COLO829 (cell line): Measurements from ENCODE around the gene NF1.
"Not testable (repeated sequence)": the region's sequence is repeated elsewhere in the genome, so short reads cannot be mapped to it uniquely, and the experiment has no call there.

Experiments
- DNase-seq: peaks from one replicate; pipeline ENCODE4 v3.0.0; 2012; ENCODE audit warnings: low spot score

The NF1 gene

DNA sequence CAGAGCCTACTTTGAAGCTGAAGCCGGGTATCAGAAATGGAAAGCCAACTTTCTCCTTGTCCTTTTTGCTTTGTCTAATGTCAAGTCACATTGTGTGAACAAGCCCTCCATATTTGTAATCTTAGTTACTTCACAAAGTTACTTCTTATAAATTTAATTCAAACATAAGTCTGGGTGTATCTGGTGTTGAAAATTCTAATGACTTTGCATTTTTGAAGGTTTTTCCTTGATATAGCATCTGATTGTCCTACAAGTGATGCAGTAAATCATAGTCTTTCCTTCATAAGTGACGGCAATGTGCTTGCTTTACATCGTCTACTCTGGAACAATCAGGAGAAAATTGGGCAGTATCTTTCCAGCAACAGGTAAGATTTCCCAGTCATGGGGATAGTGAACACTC lies 165.4 kb downstream of the NF1 start:
- DNase-seq, result no peak

DNA sequence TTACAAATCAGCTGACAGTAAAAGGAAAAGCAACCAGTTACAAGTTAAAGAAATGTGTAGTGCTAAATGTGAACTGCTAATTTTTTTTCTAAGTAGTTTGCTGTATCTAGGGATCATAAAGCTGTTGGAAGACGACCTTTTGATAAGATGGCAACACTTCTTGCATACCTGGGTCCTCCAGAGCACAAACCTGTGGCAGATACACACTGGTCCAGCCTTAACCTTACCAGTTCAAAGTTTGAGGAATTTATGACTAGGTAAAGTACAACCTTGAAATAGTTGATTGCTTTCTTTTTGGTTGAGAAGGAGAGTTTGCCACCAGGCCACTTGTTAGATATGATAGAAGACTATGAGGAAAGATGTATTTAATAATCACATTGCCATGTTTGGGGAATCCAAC lies 166.8 kb downstream of the NF1 start:
- DNase-seq, result no peak

DNA sequence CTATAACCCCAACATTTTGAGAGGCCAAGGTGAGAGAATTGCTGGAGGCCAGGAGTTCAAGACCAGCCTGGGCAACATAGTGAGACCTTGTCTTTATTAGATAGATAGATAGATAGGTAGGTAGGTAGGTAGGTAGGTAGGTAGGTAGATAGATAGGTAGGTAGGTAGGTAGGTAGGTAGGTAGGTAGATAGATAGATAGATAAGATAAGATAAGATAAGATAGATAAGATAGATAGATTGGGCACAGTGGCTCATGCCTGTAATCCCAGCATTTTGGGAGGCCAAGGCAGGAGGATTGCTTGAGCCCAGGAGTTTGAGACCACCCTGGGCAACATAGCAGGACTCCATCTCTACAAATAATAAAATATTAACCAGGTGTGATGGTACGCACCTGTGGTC lies 168.1 kb downstream of the NF1 start:
- DNase-seq, result not testable (repeated sequence)

DNA sequence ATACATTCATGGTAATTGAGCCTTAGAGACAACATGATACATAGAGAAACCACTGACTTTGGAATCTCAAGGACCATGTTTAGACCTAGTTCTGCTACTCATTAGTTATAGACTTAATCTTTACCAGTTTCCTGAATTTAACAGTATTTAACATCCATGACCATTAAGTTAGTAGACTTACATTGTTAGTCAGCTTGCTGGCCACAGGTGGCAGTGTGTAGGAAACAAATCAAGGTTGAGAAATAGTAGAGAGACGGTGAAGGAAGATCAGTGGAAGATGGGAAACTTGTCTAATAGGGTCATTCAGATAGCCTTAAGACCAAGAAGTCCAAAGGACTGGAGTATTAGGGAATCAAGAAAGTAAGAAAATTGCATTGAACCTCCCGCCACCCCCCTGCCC lies 171.3 kb downstream of the NF1 start:
- no peak for DNase-seq

DNA sequence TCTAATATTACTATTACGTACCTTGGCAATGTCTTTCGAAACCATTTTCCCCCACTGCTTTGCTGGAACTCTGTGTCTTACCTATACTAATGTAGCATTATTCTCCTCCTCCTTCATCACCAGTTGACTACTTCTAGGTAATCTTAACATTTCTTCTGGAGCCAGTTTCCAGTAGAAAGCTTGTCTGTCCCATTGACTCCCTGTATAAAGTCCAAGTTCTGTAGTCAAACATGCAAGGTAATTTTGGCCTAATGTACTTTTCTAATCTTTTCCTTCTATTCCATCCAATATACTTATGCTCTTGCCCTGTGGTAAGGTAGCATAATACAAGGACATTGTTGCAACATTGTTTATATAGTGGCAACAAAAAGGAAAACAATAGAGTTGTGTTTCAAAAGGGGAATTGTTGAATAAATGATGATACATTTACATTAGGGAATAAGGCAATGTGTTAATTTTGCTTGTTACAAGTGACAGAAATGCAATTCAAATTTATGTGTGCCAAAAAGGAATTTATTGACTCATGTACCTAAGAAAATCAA lies 174.3 kb downstream of the NF1 start:
- DNase-seq, result no peak

DNA sequence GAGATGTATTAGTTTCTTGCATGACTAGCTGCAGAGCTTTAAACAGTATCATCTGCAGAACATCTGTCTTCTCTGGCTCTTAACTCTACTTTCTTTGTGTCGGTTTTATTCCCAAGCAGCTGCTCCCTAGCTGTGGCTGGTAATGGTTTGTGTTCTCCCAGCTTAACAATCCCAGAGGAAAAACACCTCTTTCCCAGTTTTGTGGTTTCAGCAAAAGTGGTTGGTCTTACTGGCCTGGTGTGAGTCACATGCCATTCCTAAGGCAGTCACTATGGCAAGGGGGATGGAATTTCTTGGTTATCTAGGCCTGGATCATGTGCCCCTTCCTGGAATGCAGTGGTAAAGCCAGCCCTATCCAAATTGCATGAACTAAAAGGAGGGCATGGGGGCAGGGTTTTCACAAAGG lies 174.8 kb downstream of the NF1 start:
- DNase-seq, result peak; percentile 84

DNA sequence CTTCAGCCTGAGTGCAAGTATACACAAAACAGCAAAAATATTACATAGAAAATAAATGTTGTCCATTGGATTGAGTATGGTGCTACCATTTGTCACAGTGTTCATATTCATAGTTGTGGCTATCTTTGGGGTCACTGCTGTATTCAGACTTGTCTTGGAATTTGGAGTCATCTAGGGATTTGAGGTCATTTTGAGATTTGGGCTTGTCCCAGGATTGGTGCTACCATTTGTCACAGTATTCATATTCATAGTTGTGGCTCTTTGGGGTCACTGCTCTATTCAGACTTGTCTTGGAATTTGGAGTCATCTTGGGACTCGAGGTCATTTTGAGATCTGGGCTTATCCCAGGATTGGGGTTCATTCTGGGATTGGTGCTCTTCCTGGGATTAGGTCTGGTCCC lies 177.5 kb downstream of the NF1 start:
- no peak for DNase-seq

DNA sequence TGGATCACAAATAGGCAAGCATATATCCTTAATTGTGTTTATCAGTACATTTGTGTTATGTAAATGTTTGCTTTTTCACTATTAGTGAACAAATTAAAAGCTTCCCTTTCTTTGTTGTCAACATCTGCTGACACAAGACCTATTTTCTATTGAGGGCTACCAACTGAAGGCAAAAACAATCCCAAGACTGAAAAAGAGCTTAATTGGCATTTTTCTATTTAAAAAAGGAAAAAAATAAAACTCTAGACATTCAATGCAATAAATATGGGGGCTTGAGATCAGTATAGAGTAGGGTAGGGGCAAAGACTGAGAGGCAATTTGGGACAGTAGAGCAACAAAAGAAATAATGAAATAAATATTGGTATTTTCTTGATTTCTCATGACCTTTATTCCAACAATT lies 178.0 kb downstream of the NF1 start:
- no peak for DNase-seq

DNA sequence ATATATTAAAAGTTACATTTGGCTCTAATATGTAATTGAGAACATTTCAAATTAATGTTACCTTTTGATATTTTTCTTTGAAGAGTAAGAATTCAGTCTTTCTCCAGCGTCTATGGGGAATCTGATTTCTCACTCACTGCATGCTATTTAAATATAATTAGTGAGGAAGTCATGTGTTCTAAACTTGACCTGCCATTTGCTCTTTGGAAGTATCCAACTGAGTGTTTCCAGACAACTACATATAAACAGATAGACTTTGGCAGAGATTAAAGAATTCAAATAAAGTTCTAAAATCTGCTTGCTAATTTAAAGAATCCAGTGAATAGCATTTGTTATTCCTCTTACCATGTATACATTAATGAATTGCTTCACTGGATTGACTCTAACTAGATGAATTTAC lies 178.7 kb downstream of the NF1 start:
- no peak for DNase-seq

DNA sequence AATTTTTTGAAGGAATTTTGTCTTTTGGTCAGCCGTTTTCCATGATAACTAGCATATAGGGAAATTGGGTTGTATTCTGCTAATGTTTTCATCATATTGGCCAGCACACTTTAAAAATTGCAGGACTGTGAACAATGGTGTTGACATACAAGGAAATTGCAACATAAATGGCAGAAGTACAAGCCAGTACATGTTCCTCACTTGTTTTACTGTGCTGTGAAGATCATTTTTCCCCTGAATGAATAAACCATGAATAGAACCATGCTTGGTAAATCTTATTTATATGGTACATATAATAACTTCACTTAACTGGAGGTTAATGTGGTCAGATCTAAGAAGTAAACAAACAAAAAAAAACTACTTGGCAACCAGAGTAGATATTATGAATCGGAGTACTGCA lies 179.5 kb downstream of the NF1 start:
- no peak for DNase-seq

DNA sequence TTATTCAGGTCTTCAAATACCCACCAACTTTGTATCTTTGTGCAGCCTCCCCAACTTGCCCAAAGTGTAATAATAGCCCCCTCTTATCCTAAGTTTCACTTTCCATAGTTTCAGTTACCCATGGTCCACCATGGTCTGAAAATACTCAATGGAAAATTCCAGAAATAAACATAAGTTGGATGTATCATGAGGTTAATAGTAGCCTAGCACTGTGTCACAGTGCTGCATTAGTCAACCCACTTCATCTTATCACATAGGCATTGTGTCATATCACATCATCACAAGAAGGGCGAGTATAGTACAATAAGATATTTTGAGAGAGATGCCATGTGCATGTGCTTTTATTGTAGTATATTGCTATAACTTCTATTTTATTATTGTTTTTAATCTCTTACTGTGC lies 180.3 kb downstream of the NF1 start:
- no peak for DNase-seq

DNA sequence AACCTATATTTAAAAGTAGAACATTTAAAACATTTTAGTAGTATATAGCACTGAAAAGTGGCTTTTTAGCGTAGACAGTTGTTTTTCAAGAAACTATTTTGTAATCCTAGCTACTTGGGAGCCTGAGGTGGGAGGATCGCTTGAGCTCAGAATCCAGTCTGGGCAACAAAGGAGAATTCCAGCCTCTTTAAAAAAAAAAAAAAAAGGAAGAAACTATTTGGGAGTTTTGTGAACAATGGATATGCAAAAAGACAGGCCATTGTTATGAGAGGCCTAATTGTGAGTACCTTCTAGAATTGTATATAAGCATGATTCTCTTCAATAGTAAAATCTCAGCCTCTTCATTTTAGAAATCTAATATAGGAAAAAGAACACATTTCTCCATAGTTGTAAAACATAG lies 184.6 kb downstream of the NF1 start:
- DNase-seq, result no peak

DNA sequence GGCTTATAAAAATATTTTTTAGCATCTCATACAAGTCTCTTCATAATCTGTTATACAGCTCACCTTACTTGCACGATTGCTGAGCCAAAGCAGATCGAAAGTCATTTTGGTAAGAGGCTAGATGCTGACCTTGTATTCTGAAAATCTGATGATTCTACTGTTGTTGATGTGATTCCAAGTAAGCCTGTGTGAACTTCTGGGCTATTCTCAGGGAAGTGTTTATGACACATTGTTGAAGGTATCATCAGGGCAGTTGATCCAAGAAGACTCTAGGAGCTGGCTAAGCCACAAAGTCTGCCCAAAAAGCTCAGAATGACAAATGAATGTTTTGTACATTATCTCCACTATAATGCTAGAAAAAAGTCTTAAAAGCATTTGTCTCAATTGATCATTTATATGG lies 186.3 kb downstream of the NF1 start:
- DNase-seq, result no peak

DNA sequence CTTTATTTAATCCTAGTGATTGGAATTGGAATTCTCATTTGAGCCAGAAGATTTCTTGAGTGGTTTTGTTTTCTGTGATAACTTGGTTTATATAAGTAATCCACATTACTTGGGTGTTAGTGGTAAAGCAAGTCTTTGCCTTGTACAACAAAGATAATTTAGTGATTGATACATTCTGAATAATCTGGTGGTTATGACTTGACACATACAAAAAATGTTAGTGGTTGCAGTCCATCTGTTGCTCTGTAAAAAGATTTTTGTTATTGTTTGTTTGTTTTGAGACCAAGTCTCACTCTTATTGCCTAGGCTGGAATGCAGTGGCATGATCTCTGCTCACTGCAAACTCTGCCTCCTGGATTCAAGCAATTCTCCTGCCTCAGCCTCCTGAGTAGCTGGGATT lies 189.1 kb downstream of the NF1 start:
- DNase-seq, result no peak

DNA sequence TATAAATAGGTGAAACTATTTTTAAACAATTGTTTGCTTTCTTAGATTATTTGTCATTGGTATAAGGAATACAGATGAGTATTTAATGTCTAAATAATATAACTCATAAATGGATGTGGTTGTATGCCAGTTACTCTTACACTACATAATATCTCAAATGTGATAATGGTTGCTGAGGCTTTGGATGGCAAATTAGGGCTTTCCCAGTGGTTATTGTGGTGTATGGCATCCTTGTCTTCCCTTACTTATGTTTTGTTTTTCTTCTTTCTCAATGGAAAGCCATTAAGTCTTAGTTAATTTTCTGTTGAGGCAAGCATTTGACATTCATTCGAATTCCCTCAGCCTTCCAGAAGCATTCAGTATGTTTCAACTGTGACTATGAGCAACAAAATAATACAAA lies 191.8 kb downstream of the NF1 start:
- DNase-seq, result no peak

DNA sequence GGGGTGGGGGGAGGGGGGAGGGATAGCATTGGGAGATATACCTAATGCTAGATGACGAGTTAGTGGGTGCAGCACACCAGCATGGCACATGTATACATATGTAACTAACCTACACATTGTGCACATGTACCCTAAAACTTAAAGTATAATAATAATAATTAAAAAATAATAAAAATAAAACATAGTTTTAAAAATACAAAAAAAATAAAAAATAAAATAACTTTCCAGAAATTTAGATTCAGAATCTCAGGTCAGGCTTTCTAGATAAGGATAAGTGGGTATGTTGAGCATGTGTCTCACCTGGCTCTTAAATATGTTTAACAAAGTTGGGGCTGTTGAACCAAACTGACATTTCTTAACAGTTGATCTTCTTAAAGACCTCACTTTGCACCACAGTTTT lies 193.2 kb downstream of the NF1 start:
- DNase-seq, result not testable (repeated sequence)

DNA sequence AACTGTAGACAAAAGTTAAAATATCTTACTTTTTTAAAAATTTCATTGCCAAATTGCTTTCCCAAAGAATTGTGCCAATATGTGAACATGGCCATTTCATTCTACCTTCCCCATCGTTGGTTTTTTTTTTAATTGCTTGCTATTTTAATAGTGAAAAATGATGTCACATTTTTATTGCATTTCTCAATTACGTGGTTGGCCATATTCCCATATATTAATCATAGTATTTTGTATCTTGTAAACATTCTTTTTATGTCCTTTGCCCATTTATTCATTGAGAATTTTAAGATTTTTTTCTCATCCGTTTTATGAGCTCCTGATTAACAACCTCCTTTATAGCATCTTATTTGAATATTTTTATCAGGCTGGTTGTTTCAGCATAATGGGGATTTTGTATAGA lies 195.0 kb downstream of the NF1 start:
- no peak for DNase-seq

DNA sequence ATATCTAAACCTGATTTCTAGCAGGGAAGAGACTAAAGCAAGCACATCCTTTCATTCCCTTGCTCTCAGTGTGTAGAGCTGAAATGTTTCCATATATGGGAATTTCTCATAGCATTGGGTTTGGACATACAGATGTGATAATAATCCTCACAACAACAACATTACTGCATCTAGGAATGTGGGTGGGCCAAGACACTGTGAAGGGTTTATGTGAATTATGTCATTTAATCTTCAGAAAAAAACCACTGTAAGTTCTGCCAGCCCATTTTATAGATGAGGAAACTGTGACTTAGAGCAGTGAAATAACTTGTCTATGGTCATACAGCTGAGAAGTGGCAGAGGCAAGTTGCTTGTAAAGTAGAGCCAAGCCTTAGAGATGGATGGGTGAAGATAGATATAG lies 197.0 kb downstream of the NF1 start:
- no peak for DNase-seq

DNA sequence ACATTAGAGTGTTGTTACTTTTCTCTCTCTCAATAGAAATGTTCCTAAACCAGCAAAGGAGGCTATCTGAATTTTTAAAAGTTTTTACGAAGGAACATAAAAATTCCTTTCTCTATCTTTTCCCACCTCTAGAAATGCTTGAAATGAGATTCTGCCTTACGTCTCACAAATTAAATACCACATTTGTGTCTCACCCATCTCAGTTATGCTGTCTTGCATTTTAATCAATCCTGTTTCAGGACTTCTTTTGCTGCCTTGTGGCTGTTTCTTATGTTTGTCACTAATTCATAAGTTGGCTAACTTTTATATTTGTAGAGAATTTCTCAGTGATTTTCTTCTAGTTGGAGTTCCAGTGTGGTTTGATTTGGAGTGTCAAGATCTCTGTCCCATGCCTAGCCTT lies 198.8 kb downstream of the NF1 start:
- no peak for DNase-seq

DNA sequence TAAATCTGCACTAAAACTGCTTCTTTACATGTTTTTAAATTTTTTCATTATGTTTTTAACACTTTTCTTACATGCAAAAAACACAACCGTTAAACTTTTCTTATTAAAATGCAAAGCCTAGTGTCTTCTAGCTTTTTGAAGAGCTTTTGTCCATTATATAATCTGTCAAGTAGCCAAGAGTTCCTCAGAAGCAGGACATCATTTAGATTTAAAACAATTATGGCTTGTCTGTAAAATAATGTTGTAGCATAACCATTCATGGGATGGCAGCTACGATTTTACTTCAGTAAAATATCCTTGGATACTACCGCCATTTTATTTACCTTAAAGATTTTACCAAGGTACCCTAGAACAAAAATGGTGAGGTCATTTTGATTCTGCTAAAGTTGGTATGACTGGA lies 199.5 kb downstream of the NF1 start:
- no peak for DNase-seq

DNA sequence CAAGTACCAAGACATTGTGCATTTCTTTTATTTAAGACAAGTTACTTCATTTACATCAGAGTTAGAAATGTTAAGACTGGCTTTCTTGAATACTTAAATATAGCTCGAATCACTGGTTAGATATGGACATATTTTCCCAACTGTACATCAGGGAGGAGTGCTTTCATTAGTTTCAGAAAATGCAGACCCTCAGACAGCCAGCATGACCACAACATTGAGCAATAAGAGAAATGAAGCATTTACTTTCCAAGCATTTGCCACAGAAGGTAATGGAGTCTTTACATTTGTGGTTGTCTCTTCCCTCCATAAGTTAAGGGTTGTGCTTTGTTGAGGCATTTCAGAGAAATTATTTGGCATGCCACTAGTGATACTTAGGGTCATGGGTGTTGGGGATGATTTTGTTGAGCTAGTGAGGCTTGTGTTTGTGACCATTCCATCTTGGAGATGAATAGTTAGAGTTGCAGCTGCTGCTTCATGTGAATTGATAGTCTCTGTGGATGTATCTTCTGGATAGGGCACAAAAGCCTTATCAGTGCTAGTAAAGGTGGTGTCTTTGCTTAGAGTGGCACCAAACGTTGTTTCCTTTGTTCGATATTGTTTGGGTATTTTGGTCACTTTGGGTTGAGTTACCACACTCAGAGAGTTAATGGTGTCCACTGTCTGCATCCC lies 200.2 kb downstream of the NF1 start:
- no peak for DNase-seq

DNA sequence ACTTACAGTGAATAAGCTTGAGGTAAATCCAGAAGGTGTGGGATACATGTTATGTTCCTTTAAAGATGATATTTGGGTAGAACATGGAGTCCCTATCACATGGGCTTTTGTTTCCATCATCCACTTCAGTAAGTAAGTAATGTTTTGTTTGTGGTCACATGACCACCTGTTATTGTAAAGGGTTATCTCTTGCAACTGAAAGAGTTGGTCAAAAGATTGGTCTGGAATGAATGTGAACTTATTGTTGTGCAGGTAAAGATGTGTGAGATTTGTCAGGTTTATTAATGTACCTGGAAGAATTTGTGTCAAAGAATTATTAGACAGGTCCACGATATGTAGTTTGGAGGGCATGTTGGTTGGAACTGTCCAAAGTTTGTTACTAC lies 200.7 kb downstream of the NF1 start:
- DNase-seq, result no peak

DNA sequence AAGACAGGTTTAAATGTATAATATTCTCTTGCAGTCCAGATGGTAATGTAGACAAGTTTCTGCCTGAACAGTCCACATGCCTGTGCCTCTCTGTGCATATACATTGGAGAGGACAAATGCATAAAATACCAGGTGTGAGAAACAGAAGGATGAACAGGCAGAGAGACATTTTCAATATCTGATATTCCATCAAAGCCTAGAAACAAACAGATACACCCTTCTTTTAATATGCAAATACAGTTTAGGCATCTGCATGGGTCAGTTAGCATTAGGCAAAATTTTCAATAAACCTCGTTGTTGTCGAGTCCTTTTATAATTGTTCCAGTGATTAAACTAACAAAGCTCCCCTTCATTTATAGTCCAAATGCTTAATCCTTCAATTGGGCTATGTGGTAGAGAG lies 201.4 kb downstream of the NF1 start:
- DNase-seq, result peak; percentile 63

DNA sequence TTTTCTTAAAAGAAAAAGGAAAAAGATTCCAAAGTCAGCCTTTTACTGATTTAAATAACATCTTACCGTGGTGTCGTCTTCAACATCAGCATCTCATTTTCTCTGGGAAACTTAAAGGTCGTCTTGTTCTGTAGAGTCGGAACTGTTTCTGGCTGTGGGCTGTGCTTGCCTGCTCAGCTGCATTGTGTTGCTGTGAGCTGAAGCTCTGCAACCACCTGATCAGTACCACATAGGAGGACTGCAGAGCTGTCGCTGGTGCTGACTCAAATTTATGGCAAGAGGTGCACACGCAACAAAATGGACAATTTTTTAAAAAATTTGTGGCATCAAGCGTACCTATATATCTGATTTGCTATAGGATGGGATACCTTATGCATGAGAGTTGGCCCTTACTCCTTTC lies 202.3 kb downstream of the NF1 start, which contains the start of gene OMG:
Gene OMG, minus strand, starts transcription at position 150 of the 400 bp plus-strand sequence. CDS start 908 bp downstream, outside the sequence.
- no peak for DNase-seq
